Stimulated activated CD4-positive, alpha-beta T cell treated with anti-CD3 and anti-CD28 coated beads, Interleukin-1b, Interleukin-23, amount 100 ng/mL, for 24 hours (primary cell): ENCODE results near the gene TRAF1.
"Not testable (repeated sequence)": the region's sequence is repeated elsewhere in the genome, so short reads cannot be mapped to it uniquely, and the experiment has no call there.

Source experiments
- DNase-seq, 4 experiments: peaks; one replicate each; pipeline ENCODE4 v3.0.0-alpha.2; 2020; ENCODE audit warnings: low read depth in 4 of 4, low spot score in 1 of 4

Gene TRAF1

GRCh38 chr9:120926397-120926928 is at the start of gene TRAF1:
Gene TRAF1 (minus strand): TSS chr9:120926796. CDS start chr9:120926075, 721 bp downstream.
- DNase-seq = no peak

GRCh38 chr9:120974921-120975320 is 48.3 kb upstream of the TRAF1 start:
- DNase-seq = no peak

- DNase-seq = no peak
These were observed 47.6 kb upstream of the TRAF1 start for GRCh38 chr9:120974181-120974580.

- DNase-seq = no peak
These were observed 45.3 kb upstream of the TRAF1 start for GRCh38 chr9:120971938-120972337.

- DNase-seq = not testable (repeated sequence)
These were observed 44.9 kb upstream of the TRAF1 start for GRCh38 chr9:120971471-120971870.

- DNase-seq = no peak
These were observed 43.6 kb upstream of the TRAF1 start for GRCh38 chr9:120970244-120970643.

- no peak for DNase-seq
These were observed 39.4 kb upstream of the TRAF1 start for GRCh38 chr9:120966013-120966369.

GRCh38 chr9:120965344-120966012 is 38.9 kb upstream of the TRAF1 start:
- no peak for DNase-seq

- no peak for DNase-seq
These were observed 35.3 kb upstream of the TRAF1 start for GRCh38 chr9:120961936-120962335.

- DNase-seq = no peak
These were observed 33.4 kb upstream of the TRAF1 start for GRCh38 chr9:120960001-120960400.

GRCh38 chr9:120956862-120957261 is 30.3 kb upstream of the TRAF1 start:
- DNase-seq = no peak

GRCh38 chr9:120951960-120952618 is 25.5 kb upstream of the TRAF1 start:
- DNase-seq = no peak

GRCh38 chr9:120950421-120951388 is 24.1 kb upstream of the TRAF1 start:
- no peak for DNase-seq

- DNase-seq = no peak
These were observed 22.7 kb upstream of the TRAF1 start for GRCh38 chr9:120949290-120949689.

GRCh38 chr9:120948824-120949223 is 22.2 kb upstream of the TRAF1 start:
- DNase-seq = no peak

- no peak for DNase-seq
These were observed 20.6 kb upstream of the TRAF1 start for GRCh38 chr9:120947222-120947621.

- no peak for DNase-seq
These were observed 19.7 kb upstream of the TRAF1 start for GRCh38 chr9:120946259-120946658.

GRCh38 chr9:120944948-120945347 is 18.4 kb upstream of the TRAF1 start:
- no peak for DNase-seq

- DNase-seq = no peak
These were observed 17.8 kb upstream of the TRAF1 start for GRCh38 chr9:120944434-120944843.

- no peak for DNase-seq
These were observed 15.8 kb upstream of the TRAF1 start for GRCh38 chr9:120942186-120943001.
